Hindlimb muscle (tissue), 1 donor: ENCODE data around the gene TMEM150C. TPM values are rescaled to one million over a fixed set of nuclear protein-coding genes. Genes with fewer than 3 reads are reported as not detected.
"Not testable (repeated sequence)": the region's sequence is repeated elsewhere in the genome, so short reads cannot be mapped to it uniquely, and the experiment has no call there.

Experiments used
- DNase-seq: peaks from one replicate; pipeline ENCODE4 v3.0.0-alpha.2; 2013
- polyA plus RNA-seq: library from polyadenylated mRNA; unstranded; fragments of 120-200 nt; gene quantifications from one replicate; pipeline ENCODE4 v1.2.1, GENCODE V29; 2013; ENCODE audit not compliant: insufficient read length

Gene TMEM150C
- polyA plus RNA-seq, 1 donor = 3.5 TPM

GRCh38 chr4:82567444-82567843 lies 5.7 kb upstream of the TMEM150C start:
- DNase-seq = no peak

- no peak for DNase-seq
Observed at GRCh38 chr4:82562564-82562854, 721 bp upstream of the TMEM150C start.

DNA sequence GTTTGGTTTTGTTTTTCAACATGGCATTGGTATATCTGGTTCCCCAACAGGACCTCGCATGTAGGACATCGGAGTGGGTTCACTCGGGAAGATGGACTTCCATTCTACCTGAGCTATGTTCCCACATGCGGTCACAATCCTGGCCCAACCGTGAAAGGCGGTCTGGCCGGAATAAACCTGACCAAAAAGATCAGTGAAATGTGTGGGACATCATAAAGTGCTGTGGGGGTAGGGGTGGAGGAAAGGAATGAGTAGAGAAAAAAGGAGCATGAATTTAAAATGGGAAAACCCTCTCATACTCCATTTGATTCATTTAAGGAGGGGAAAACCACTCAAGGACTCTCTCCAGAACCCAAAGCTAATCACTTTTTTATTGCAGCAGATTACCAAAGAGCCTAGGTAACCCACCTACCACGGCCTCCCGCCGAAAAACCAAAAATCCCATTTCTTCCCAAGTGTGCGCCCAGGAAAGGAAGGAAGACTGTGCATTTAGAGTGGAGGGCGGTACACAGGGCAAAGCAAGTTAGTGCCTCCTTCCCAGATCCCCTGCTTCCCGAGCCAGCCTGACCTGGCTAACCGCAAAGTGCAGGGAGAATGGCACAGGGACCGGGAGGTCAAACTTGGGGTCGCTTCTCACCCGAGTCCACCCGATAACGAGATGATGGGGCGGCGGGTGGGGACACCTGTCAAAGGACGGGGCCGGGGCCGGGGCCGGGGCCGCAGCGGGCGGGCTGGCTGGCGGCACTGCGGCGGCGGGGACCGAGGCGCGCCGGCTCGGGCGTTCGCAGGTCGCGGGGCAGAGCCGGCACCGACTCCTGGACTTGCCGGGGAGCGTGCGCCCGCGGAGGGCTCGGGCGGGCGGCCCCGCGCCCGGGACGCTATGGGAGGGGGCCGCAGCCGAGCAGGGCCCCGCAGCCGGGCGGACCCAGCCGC lies 669 bp downstream of the TMEM150C start:
- no peak for DNase-seq

DNA sequence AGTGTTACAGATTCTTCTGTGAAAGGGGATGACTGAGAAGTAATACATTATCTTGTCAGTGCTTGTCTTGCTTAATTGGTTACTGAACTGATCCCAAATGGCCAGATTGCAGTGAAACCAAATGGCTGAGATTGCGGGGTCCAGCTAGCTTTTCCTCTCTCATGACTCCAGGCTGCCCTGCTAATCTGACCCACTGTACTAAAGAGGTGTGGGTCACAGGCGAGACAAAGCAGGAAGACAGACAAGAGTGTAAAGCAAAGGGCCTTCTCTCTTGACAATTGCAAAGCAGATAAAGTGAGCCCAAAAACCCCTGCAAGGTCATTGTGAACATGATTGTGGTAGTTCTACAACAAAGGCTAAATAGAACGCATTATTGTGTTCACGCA lies 2.1 kb downstream of the TMEM150C start:
- no peak for DNase-seq

DNA sequence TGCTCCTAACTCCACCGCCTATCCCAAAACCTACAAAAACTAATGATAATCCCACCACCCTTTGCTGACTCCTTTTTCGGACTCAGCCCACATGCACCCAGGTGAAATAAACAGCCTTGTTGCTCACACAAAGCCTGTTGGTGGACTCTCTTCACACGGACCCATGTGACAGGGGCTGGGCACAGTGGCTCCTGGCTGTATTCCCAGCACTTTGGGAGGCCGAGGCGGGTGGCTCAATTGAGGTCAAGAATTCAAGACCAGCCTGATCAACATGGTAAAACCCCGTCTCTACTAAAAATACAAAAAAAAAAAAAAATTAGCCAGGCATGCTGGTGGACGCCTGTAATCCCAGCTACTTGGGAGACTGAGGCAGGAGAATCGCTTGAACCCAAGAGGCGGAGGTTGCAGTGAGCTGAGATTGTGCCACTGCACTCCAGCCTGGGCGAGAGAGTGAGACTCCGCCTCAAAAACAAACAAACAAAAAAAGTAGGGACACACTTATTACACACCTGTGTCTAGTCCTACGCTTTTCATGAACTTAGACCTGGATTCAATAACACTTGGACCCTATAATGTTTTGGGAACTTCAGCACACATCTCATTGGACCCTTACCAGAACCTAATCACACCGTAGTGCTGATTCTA lies 2.6 kb downstream of the TMEM150C start:
- not testable (repeated sequence) for DNase-seq

DNA sequence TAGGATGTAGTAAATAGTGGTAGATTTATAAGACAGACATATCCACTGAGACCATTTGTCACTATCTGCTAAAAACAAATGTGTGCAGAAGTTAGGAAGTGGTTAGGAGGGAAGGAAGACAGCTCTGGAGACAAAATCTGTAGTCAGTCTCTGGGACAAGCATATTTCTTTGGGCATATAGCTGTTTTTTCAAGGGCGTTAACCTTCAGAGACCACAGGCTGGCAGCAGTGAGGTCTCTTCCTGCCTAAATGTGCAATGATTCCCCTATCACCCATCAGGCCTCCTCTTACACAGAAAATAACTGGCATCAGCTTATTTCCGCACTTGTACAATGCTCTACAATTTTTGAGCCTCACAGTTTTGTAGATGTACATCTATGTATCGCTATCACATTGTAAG lies 6.5 kb downstream of the TMEM150C start:
- no peak for DNase-seq

- DNase-seq = no peak
Observed at GRCh38 chr4:82553020-82553419, 8.8 kb downstream of the TMEM150C start.

DNA sequence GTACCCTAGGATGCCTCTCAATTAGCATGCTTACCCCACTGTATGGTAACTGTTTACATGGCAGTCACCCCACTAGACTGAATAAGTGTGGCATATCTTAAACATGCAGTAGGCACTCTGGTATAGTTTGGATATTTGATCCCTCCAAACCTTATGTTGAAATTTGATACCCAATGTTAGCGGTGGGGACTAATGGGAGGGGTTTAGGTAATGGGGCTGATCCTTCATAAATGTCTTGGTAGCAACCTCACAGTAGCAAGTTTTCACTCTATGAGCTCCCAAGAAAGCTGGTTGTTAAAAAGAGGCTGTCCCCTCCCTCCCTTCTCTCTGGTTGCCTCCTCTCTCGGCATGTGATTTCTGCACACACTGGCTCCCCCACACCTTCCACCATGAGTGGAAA lies 10.1 kb downstream of the TMEM150C start:
- DNase-seq = no peak

- not testable (repeated sequence) for DNase-seq
Observed at GRCh38 chr4:82547850-82548249, 13.9 kb downstream of the TMEM150C start.

GRCh38 chr4:82543131-82543530 lies 18.7 kb downstream of the TMEM150C start:
- no peak for DNase-seq

DNA sequence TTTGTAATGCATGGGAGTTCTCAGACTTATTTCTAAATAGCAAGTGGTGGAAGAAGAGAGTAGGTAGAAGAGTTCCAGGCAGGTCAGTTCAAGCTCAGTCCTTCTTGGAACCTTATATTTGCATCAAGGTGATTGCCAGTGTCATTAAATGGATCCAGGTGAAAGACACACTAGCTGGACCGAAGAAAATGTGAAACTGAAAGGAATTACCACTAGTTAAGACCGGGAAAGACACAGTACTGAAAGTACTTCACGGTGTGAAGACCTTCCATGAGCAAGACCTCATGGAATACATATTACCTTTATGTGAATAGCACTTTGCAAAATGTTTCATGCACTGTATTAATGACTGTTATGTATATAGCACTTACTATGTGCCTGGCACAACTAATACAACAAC lies 19.1 kb downstream of the TMEM150C start:
- DNase-seq = no peak

DNA sequence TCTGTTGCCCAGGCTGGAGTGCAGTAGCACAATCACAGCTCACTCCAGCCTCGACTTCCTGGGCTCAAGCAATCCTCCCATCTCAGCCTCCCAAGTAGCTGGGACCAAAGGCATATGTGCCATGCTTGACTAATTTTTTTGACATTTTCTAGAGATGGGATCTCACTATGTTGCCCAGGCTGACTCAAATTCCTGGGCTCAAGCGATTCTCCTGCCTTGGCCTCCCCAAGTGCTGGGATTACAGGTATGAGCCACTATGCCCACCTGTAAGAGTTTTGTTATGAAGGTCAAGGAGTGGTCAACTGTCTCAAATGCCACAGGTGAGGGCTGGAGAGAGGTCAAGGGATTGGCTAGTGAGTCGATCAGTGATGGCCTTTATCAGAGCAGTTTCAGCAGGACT lies 32.5 kb downstream of the TMEM150C start:
- DNase-seq = no peak

- no peak for DNase-seq
Observed at GRCh38 chr4:82528868-82529267, 32.9 kb downstream of the TMEM150C start.

GRCh38 chr4:82528074-82528473 lies 33.7 kb downstream of the TMEM150C start:
- DNase-seq = no peak

DNA sequence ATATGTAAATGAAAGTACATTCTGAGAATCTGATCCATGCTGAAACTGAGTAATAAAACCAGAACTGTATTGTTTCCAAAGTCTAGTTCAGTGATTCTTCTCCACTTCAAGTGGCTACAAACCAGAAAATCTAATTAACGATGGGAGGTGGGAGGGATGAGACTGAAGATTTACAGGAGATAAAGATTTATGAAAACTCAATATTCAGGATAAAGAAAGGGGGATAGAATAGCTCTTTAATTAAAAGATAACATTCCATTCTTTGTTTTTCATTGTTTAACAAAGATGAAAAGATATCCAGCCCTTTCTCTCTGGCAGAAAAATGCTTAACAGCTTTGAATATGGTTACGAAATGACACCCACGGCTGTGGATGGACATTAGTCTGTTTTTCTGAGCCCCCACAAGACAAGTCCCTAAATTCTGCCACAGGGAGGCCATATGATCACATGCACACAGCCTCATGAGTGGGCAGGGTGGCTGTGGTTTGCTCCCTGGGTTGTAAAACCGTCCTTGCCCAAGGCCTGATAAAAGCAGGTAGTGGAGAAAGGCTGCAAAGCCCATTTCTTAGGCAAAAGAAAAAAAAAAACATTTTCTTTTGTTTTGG lies 36.4 kb downstream of the TMEM150C start:
- DNase-seq = no peak

- DNase-seq = no peak
Observed at GRCh38 chr4:82524570-82525152, 37.1 kb downstream of the TMEM150C start.

DNA sequence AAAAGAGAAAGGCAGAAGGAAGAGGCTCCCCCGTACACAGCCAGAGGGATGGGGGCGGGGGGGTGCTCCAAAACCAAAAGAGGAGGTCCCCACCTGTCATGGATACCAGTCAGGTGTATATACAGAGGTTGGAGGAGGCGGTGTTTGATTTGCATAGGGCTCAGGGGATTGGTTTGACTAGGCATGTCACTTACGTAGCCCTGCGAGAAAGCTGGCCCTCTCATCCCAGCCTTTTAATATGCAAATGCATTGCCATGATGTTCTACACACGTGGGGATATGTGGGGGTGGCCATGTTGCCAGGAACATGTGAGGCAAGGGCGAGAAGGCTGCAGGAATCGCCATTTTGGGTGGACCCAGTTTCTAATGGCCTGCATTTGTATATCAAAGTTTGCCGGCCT lies 38.6 kb downstream of the TMEM150C start:
- DNase-seq = no peak

- DNase-seq = no peak
Observed at GRCh38 chr4:82522472-82522871, 39.3 kb downstream of the TMEM150C start.

GRCh38 chr4:82521283-82521682 lies 40.5 kb downstream of the TMEM150C start:
- no peak for DNase-seq

DNA sequence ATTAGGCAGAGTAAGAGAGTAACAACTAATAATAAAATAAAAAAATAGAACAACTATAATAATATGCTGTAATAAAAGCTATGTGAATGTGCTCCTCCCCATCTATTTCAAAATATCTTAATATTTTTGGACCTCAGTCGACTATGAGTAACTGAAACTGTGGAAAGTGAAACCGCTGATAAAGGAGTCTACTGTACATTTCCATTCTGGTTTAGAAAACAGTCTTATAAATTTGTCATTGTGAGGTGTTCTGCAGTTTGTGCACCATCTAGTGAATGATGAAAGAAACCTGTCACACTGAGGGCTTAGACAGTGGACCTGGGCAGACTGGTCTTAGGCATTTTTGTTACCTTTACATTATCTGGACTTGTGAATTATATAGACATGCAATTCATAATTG lies 42.0 kb downstream of the TMEM150C start:
- no peak for DNase-seq

DNA sequence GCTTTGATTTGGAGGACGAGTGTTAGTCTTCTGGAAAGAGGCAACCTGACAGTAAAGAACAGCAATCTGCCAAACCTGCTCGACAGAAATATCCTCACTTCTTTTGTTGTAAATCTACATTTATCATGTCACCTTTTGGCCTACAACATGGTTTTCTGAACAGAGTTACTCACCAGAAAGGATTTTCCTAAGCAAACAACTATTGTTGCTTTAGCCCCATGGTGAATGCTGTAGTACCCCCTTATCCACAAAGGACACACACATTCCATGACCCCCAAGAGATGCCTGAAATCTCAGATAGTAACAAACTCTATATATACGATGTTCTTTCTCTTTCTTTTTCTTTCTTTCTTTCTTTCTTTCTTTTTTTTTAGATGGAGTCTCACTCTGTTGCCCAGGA lies 42.7 kb downstream of the TMEM150C start:
- no peak for DNase-seq

DNA sequence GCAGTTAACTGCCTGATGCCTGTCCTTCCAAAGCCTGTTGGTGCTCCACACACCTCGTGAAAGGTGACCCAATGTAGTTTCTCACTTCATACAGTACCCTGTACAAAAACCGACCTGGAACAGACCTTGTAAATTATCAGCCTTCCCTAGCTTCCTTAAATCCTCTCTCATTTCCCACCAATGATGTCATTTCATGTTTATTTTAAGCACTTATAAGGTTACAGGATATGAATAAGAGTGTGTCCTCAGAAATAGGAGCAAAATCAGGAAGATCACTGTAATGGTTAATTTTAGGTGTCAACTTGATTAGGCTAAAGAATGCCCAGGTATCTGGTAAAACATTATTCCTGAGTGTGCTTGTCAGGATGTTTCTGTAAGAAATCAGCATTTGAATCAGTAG lies 44.7 kb downstream of the TMEM150C start:
- no peak for DNase-seq

DNA sequence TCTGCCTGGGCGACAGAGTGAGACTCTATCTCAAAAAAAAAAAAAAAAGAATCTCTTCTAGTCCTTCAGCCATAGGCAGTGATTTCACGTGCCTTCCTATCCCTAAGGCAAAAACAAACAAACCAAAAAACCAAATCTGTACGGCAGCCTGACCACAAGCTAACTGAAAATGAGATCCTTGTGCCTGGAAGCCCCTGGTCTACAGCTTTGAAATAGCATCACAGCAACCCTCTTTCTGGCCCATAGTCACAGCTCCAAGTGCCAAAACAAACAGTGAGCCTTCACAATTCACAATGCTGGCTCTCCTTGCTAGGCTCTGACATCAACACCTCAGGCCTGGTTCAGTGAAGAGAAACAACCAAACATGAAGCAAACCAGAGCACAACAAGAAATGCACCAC lies 46.1 kb downstream of the TMEM150C start:
- peak; percentile 26 for DNase-seq

DNA sequence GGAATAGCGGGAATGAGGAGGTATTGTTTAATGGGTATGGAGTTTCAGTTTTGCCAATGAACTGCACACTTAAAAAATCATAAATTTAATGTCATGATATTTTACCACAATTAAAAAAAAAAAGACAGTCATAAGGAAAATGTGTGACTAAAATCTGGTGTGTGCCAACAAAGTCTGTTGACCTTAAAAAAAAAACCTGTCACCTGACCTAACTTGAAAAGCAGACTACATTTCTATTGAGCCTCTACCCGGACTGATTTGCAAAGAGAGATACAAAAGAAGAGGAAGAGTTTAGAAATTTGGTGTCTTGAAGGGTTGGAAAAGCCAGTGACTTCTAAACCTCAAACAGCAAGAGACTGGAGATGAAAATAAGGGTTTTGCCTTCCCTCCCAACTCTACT lies 48.4 kb downstream of the TMEM150C start:
- DNase-seq = no peak
